ENCODE results near the gene CEP85. TPM values are rescaled to one million over a fixed set of nuclear protein-coding genes. Genes with fewer than 3 reads are reported as not detected.

Gene CEP85
- total RNA-seq, 1 donor from 2014 or later, result 10.5 TPM

DNA sequence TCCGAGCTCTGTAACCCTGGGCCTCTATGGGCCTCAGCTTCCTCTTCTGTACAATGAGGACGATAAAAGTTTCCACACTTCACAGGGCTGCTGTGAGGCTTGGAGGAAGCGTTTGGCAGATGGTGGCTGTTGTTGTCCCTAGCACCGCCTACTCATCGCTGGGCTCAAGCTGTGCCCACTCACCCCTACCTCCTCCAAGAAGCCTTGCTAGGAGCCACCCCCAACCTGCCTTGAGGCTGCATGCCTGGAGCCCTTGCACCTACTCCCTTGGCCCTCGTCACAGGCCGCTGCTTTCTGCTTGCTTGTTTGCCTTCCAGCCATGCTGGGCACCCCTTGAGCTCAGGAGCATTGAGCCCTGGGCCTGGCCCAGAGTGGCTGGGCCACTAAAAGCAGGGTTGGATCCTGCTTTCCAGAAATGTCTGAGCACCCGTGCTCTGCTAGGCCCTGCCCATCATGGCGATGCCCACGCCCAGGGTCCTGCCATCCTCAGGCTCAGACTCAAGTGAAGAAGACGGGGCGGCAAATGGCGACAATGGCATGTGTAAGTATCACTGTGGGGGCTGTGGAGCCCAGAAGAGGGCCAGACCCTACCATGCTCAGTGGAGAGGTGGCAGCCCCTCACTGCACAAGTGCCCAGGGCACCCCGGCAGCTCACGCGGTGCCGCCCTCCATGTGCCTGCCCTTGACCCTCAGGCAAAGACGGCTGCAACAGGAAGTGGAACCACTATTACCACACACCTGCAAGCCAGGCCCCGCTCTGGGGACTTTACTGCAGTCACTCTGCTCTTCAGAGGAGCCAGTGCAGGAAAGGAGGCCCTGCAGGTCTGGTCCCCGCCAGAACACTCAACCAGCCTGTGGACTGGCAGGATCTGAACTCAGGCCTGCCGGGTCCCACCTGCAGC is 55.4 kb downstream of the CEP85 start:
- Mint-ChIP-seq H3K9me3 (ENCODE audit: unreplicated experiment) (no peaks in the 10 kb centered on the region), H3K27ac (ENCODE audit: unreplicated experiment) (no peak overlapping the region), H3K27me3 (ENCODE audit: low read depth, unreplicated experiment) (no peaks in the 10 kb centered on the region), H3K36me3 (ENCODE audit: low read depth, unreplicated experiment) (peaks cover 6% of the 10 kb centered on the region), H3K4me3 (ENCODE audit: unreplicated experiment) (no peak overlapping the region), H3K4me1 (ENCODE audit: low read depth, unreplicated experiment) (peaks cover 13% of the 10 kb centered on the region)
- no peaks in the 10 kb centered on the region for H3K79me2 ChIP-seq (ENCODE audit: insufficient read depth, low read length)
- H3K9me3 ChIP-seq (ENCODE audit: insufficient read depth, low read depth, low read length), result no peaks in the 10 kb centered on the region
- H3K27ac ChIP-seq (ENCODE audit: low read depth, low read length), result no peak overlapping the region
- H3K36me3 ChIP-seq (ENCODE audit: insufficient read depth, low read length), result no peaks in the 10 kb centered on the region
- H4K20me1 ChIP-seq (ENCODE audit: insufficient read depth, low read length), result peaks cover 3% of the 10 kb centered on the region
- FAIRE-seq, result no peak
- H3K9ac ChIP-seq (ENCODE audit: low read length), result no peak overlapping the region
- H3K4me3 ChIP-seq (ENCODE audit: insufficient read depth, low read depth, low read length), result no peak overlapping the region
- H3K27me3 ChIP-seq (ENCODE audit: insufficient read depth, low read length), result no peaks in the 10 kb centered on the region
- H2AFZ ChIP-seq (ENCODE audit: low read depth, low read length), result no peak overlapping the region
- no peak for DNase-seq (ENCODE audit: low read depth)
- H3K4me1 ChIP-seq (ENCODE audit: insufficient read depth, low read length), result peaks cover 10% of the 10 kb centered on the region
- H3K4me2 ChIP-seq (ENCODE audit: low read length), result no peak overlapping the region
- TF ChIP-seq EZH2 (IDR thresholded peaks at IDR 0.05; ENCODE audit: insufficient read depth, low read length) (no peak), CTCF (IDR thresholded peaks at IDR 0.05; ENCODE audit: insufficient read depth, low read depth, low read length) (no peak)

DNA sequence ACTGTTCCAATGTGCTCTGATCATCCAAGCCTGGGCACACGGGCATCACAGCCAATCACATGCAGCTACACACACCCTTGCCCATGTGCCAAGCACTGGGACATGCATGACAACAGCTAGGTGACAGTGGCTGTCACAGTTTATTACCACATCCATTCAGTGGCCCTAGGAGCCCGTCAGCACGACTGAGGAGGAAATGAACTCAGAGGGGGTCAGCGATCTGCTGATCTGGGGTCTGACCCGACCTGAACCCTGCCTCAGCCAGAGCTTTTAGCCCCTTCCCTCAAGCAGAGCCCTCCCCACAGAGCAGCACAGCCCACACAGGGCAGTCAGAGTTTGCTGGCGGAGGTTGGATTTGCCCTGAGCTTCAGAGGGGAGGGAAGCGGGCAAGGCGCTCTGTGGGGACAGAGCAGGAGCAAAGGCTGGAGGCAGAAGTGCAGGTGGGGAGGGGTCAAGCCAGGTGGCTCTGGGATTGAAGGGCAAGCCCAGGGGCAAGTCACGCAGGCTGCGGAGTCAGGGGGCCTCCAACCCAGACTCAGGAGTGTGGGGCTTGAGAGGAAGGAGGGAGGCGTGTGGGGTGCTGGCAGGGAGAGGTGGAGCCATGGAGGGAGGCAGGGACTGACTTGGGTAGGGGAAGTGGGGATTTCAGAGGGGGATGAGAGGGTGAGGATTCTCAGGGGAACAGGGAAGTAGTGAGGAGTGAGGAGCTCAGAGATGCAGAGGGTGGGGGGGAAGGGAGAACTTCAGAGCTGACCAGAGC is 56.3 kb downstream of the CEP85 start:
- no peaks in the 10 kb centered on the region for H3K27me3 ChIP-seq (ENCODE audit: insufficient read depth, low read length)
- no peak overlapping the region for H3K4me2 ChIP-seq (ENCODE audit: low read length)
- no peaks in the 10 kb centered on the region for H3K36me3 ChIP-seq (ENCODE audit: insufficient read depth, low read length)
- no peaks in the 10 kb centered on the region for H3K9me3 Mint-ChIP-seq (ENCODE audit: unreplicated experiment)
- H3K9me3 ChIP-seq (ENCODE audit: insufficient read depth, low read depth, low read length), result no peaks in the 10 kb centered on the region
- H3K4me1 ChIP-seq (ENCODE audit: insufficient read depth, low read length), result peaks cover 1% of the 10 kb centered on the region
- H3K27me3 Mint-ChIP-seq (ENCODE audit: low read depth, unreplicated experiment), result no peaks in the 10 kb centered on the region
- no peak for FAIRE-seq
- no peak overlapping the region for H3K27ac Mint-ChIP-seq (ENCODE audit: unreplicated experiment)
- no peaks in the 10 kb centered on the region for H4K20me1 ChIP-seq (ENCODE audit: insufficient read depth, low read length)
- no peak overlapping the region for H3K4me3 ChIP-seq (ENCODE audit: insufficient read depth, low read depth, low read length)
- TF ChIP-seq EZH2 (IDR thresholded peaks at IDR 0.05; ENCODE audit: insufficient read depth, low read length) (no peak), CTCF (IDR thresholded peaks at IDR 0.05; ENCODE audit: insufficient read depth, low read depth, low read length) (no peak)
- DNase-seq (ENCODE audit: low read depth), result no peak
- no peaks in the 10 kb centered on the region for H3K79me2 ChIP-seq (ENCODE audit: insufficient read depth, low read length)
- no peak overlapping the region for H3K9ac ChIP-seq (ENCODE audit: low read length)
- H2AFZ ChIP-seq (ENCODE audit: low read depth, low read length), result no peak overlapping the region
- no peak overlapping the region for H3K4me3 Mint-ChIP-seq (ENCODE audit: unreplicated experiment)
- H3K36me3 Mint-ChIP-seq (ENCODE audit: low read depth, unreplicated experiment), result peaks cover 6% of the 10 kb centered on the region
- peaks cover 7% of the 10 kb centered on the region for H3K4me1 Mint-ChIP-seq (ENCODE audit: low read depth, unreplicated experiment)
- no peak overlapping the region for H3K27ac ChIP-seq (ENCODE audit: low read depth, low read length)
